NOMO-1 treated with dmso at 0.1 percent for 144 hours (cell line): Measurements from ENCODE around the gene SERPINB6.
"Not testable (repeated sequence)": the region's sequence is repeated elsewhere in the genome, so short reads cannot be mapped to it uniquely, and the experiment has no call there.

Source experiments
- DNase-seq: peaks from one replicate; lab custom pipeline; 2025; ENCODE audit not compliant: unreplicated experiment; lab: John Stamatoyannopoulos, UW

SERPINB6 gene

DNA sequence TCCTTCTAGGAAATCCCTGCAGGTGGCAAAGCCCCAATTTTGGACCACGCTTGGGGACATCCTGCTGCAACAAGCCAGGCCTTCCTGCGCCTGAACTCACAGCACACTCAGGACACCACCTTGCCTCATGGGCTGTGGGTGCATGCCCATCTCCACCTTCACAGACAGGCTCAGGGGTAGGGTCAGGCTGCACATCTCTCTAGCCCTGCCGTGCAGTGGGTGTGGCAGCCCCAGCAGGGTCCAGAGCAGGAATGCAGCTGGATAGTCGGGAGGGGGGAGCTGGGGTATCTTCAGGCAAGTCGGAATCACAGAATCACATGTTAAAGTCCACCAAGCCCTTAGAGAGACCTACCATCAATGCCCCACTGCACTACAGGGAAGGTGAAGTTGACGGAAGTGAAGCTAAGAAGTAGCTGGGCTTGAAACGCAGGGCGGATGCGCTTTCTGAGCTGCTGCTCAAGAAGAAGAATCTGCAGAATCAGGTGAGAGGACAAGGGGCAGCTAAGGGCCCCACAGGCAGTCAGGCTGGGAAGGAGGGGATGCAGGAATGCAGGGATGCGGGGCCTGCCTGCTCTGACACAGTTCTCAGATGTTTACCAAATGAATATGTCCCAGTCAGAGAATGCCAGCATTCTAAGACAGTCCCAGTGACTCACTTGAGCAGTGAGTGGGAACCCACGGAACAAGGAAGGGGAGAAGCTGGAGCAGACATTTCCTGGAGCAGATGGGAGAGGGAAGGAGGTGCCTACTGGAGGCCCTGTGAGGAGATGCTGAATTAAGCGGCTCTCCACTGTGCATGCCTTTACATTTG lies 11.3 kb downstream of the SERPINB6 start:
- DNase-seq: no peak

DNA sequence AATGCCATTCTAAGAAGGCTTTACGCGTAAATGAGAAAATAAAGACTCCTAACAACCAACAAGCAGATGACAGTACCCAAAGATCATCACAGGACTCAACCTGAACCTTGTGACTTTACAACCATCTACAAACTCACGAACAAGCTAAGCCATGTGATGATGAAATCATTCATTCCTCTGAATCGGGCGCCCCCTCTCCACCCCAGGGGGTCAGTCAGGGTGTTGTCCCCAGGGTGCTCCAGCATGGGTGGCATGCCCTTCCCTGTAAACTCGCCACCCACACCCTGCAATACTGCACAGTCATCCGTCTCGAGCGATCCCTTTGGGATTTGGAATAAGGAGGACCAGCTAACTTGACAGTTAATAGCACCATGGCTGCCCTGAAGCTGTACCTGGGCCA lies 12.6 kb downstream of the SERPINB6 start:
- DNase-seq: no peak

DNA sequence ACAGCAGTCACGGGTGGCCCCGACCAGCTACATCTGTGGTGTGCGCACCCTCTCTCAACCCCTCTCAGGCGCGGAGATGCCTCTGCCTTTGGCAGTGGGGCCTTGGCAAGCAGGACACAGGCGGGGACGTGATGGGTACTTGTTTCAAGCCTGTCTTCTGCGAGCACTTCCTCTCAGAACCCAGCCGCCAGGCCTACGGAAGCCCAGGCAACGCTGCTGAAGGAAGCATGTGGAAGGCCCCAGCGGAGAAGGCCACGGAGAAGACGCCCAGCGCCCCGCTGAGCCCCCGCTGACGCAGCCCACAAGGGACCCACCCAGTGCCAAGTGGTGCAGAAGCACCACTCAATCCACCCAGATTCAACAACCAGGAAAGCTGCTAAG lies 13.0 kb downstream of the SERPINB6 start:
- no peak for DNase-seq

DNA sequence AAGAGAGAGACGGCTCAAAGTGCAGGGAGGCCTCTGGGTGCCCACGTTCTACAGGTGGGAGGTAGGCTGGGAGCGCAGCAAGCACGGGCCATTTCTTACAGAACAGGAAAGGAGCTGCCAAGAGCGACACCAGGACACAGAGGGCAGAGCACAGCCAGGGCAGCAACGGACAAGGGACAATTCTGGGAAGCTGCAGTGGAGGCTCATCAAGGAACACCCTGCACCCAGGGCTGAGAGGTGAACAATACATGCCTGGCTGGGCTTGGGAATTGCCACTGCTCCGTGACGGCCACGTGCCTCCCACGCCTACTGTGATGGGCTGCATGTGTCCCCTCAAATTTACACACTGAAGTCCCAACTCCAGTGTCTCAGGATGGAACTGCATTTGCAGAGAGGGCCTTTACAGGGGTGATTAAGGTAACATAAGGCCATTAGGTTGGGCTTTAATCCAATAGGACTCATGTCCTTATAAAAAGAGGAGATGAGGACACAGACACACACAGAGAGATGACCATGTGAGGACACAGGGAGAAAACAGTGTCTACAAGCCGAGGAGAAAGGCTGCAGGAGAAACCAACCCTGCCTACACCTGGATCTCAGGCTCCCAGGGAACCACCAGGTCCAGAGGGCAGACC lies 13.6 kb downstream of the SERPINB6 start:
- DNase-seq: no peak

DNA sequence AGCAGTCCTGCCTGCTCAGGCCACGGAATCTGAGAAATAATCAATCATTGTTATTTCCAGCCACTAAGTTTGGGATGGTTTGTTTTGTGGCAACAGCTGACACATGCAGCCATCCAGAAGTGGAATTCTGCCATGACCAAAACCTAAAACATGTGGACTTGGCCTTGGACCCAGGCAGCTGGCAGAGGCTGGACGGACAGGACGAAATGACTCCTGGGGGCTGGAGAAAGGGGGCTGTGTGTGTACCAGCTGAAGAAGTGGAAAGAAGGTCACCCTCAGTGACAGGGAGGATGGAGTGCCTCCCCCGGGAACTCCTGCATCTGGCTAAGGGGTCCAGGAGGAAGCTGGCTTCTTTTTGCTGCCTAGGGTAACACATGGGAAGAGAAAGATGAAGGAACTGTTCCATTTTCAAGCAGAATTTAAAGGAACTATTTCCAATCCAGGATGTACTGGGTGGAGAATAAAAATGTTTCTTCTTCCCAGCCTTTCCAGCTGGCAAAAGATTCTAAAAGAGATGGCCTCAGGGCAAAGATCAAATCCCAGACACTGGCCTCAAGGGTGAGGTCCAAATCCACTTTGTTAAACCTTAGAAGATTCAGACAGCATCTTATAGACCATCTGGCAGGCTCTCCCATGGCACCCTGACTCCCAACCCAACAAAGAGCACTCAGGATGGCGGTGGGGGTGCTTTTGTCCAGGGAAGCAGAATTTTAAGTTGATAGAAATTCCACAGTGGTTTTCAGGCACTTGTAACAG lies 14.3 kb downstream of the SERPINB6 start:
- DNase-seq: no peak

DNA sequence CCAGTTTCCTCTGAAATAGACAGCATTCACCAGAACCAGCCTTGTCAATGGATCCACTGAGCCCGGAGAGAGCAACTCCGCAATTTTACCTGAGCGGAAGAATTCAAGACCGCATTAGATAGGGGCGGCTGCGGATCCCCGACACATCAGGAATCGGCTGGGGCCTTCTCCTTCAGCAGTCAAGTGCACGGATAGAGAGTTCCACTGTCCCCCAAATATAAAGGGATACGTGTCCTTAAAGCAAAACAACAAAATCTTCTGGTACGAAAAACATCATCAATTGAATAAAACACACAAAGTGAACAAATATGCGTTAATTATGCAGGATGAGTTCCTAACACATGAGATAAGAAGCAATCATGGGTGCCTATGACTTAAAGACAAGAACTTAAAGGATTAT lies 18.3 kb downstream of the SERPINB6 start:
- DNase-seq: no peak

DNA sequence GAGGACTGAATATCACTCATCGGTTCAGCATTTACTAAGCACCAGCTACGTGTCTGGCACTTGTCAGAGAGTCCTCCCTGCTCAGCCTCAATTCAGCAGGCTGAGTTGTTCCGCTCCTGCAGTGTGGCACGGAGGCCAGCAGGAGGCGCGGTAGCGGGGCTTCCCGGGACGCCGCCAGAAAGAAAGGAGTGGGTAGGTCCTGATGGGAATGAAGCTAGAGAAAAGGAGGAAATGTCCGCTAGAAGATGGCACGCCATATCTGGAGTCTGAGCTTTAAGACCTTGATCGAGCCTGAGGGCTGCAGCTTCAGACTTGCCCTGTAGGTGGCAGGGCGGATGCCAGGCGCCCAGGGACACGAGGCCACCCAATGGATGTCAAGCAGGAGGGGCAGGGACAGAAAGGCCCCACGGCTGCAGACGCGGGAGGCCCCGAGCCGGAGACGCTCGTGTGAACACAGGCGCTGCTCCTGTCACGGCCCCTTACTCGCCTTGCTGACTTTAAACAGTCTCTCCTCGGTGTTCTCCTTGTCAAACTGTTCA lies 18.7 kb downstream of the SERPINB6 start:
- peak; percentile 63 for DNase-seq

DNA sequence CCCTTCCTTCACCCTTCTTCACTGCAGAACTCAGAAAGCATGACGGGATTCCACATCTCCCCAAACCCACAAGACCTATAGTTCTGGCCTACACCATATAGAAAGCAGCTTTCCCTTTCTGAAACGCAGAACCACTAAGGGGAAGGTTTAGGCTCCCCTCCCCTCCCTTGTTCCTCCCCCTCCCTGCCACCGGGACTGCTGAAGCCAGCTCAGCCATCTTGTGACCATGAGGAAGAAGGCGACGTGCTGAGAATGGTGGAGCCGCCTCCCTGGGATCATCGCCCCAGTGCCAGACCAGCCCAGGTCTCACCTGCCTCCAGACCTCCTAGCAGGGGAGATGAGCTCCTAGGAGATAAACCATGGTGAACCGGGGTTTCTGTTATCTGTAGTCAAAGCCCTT lies 19.6 kb downstream of the SERPINB6 start:
- no peak for DNase-seq

DNA sequence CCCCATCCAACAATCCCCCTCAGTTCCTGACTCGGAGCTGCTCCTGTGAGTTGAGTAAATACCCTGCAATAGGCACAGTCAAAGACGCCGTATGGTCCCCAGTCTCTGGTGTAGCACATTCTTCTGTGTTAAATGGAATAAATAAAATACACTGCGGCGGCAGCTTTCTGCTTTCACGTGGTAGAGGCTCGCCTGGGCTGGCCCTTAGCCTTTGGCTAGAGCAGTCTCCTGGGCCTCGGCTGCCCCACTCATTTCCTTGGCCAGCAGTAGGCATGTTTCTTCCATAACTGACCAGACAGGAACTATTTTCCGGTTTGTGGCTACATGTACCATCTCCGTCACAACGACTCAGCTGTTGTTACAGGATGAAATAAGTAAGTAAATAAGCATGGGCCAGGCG lies 20.7 kb downstream of the SERPINB6 start:
- no peak for DNase-seq

DNA sequence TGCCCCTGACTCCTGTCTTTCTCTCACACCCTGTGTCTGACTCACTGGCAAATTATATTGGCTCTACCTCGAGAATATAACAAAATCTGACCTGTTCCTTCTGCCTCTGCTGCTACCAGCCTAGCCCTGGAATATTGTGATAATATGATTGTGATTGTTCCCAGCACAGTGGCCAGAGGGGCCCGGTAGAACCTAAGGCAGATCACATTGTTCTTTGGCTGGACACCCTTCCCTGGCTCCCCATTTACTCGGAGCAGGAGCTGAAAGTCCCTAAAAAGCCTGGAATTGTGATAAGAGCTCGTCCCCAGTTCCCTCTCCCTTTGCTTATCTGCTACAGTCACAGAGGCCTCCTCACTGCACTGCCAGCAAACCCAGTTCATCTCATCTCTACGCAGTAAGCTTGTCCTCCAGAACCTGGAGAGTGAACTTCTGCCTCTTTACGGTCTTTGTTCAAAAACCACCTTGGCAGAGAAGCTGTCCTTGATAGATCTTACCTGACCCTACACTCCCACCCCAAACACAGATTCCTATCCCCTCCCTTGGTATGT lies 21.8 kb downstream of the SERPINB6 start:
- DNase-seq: no peak

DNA sequence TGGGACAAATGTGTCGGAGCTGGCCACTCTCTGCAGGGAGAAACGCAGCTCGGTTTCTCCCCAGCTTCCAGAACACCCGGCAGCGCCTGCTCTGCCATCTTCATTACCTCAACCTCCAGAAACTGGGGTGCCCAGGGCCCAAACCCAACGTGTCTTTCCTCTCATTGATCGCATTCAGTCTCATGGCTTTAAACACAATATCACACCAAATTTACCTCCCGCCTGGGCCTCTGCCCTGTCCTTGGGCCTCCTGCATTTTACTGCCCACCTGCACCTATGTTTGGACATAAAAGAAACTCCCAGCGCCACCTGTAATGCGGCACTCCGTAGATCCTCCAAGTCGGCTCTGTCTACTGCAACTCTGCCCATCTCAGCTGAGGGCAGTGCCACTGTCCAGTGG lies 22.2 kb downstream of the SERPINB6 start:
- no peak for DNase-seq

DNA sequence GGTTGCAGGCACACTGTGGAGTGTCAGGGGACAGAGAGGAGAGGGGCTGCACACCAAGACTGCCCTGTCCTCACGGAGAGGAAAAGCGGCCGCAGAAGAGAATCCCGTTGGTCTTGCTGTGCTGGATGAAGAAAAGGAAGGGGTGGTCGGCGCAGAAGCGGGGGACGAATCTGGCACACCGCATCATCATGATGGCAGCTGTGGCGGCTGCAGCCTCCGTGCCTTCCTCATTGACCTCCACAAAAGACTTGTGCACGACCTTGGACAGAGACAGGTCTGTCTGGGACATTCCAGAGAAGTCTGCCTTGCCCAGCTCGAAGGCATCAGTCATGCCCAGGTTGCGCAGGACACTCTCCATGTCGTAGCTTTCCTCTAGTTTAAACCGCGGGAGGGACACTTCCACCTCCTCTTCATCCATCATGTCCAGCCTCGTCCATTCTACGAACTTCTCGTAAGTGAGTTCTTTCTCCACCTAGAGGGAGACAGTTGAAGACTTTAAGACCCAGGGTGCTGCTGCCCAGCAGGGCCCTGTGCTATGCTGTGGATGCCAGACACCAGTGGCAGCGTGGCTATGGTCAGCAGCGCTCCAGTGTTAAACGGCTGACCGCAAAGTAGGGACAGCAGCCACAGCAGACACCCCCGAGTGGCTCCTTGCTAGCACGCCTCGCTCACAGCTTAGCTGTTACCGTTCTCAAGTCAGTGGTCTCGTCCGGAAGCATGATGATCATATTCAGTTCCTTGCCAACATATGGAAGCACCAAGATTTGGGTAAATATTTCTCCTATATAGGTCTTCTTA lies 22.9 kb downstream of the SERPINB6 start:
- DNase-seq: no peak

DNA sequence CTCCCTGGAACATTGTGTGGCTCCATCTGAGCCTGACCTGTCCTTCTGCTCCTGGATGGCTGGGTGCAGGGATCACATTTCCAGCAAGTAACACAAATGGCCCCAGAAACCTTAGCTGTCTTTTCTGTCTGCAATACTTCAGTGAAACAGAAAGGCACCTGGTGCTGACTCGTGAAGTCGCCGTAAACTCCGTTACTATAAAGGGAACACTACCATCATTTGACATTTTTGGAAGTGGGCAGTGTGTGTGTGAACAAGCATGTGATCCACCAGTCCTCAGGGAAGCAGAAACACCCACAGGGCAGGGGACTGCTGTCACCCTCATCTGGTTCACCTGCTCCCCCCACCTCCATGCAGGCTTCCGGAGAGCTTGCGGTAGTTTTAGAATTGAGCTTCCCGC lies 23.9 kb downstream of the SERPINB6 start:
- DNase-seq: no peak

DNA sequence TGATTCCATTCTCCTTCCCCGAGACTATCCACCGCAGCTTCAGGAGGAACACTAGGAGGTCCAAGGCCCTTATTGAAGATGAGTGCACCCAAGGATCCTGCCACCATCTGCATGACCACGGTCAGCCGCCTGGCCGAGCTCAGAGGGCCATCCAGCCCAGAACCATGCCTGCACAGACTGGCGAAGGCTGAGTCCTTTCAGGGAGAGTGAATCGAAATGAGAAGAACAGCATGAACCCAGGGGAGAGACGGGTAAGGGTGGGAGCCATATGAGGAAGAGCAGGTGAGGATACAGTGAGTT lies 26.3 kb downstream of the SERPINB6 start:
- DNase-seq: no peak

DNA sequence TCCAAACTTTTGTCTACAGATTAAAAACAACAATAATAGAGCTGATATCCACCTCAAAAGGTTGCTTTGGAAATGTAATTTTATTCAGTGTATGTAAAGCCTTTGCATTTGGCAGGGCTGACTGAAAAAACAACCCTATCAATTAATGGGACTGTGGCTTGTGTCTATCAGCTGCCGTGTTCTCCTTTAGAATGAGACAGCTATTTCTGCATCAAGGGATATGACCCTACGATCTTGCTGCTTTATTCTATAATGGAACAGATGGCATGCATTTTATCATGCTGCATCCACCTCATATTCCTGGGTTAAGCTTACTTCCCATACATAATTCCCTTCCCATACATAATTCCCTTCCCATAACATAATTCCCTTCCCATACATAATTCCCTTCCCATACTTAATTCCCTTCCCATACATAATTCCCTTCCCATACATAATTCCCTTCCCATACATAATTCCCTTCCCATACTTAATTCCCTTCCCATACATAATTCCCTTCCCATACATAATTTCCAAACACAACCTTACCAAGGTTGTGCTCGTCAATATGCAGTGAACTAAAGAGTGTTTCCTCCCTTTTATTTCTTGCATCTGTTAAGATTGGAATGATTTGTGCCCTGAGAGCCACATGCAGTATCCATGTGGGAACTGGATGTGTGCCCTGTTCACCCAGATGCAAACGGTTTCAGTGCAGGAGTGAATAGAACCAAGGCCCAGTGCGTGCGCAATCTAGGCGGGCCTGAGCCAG lies 26.8 kb downstream of the SERPINB6 start:
- DNase-seq: no peak

DNA sequence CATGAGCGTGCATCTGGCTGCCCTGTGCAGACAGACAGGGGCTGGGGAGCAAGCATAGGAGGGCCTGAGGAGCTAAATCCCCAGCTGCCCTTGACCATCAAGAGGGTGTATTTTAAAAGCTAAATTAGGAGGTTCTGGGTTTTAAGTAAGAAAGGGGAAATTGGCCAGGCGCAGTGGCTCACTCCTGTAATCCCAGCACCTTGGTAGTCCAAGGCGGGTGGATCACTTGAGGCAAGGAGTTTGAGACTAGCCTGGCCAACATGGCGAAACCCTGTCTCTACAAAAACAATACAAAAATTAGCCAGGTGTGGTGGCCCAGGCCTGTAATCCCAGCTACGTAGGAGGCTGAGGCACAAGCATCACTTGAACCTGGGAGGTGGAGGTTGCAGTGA lies 27.8 kb downstream of the SERPINB6 start:
- no peak for DNase-seq

DNA sequence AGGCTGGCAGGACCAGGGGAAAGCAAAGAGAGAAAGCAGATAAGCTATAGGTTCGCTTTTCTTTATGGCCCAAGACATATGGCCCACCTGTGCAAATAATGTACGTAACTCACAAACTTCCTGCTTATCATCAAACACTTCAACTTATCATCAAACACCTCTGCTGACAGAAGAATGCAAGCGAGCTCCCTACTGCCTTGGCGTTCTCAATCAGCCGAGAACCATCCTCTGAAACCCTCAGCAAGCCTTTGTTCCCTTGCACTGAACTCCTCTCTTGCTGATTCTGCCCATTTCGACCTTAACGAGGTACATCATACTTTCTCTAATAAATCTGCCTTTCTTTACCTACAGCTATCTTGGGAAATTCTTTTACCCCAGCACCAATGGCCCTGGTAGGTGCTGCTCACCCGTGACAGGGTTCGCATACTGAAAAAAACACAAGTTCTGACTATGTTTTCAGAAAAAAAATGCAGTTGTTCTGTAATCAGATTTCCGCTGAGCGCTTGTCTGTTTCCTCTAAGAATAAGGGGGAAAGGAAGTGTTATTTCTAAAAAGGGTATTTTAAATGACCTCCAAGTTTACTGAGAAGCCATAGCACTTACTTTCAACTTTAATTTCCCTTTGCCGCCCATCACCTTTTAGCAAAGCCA lies 28.3 kb downstream of the SERPINB6 start:
- no peak for DNase-seq

DNA sequence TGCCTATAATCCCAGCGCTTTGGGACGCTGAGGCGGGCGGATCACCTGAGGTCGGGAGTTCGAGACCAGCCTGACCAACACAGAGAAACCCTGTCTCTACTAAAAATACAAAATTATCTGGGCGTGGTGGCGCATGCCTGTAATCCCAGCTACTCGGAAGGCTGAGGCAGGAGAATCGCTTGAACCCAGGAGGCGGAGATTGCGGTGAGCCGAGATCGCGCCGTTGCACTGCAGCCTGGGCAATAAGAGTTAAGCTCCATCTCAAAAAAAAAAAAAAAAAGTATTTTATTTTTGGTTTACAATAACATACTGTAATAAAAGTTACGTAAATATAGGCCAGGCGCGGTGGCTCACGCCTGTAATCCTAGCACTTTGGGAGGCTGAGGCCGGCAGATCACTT lies 29.3 kb downstream of the SERPINB6 start:
- not testable (repeated sequence) for DNase-seq

DNA sequence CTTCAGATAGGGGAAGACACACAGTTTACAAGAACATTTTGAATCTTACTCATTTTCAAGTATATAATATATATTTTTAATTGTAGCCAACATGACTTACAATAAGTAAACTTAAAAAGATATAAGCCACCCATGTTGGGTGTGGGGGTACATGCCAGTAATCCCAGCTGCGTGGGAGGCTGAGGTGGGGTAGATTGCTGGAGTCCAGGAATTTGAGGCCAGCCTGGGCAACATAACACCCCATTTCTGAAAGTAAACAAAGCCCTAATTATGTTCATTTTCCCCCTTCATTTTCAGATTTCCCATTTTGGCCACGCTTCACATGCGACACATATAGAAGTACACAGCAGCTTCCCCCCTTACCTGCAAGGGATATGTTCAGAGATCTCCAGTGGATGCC lies 30.5 kb downstream of the SERPINB6 start:
- no peak for DNase-seq
